Left kidney (tissue), 8 donors: ENCODE data around the gene TMEM176B. TPM values are rescaled to one million over a fixed set of nuclear protein-coding genes. Genes with fewer than 3 reads are reported as not detected.

Experiments
- DNase-seq: peaks from one replicate; pipeline ENCODE4 v3.0.0-alpha.2; 2013
- long read RNA-seq, 8 donors: transcript quantifications; one replicate each; lab custom pipeline, GENCODE V29; 2026
- polyA plus RNA-seq: library from polyadenylated mRNA; unstranded; fragments of 120-200 nt; gene quantifications from one replicate; pipeline ENCODE4 v1.2.1, GENCODE V29; 2013; ENCODE audit not compliant: insufficient read length

Gene TMEM176B
- polyA plus RNA-seq = 78.4 TPM
- long read RNA-seq, donor 1, transcript TMEM176B-201 (7 exons, 1,129 nt) = major isoform, 40 of 331 reads
- long read RNA-seq, donor 1, transcript TMEM176B-202 (6 exons, 1,206 nt) = minor isoform, 9 of 331 reads
- long read RNA-seq, donor 1, partial matches to known transcripts = 273 of 331 reads
- long read RNA-seq, donor 1, other reads (novel, unspliced or antisense) = 5 of 331 reads
- long read RNA-seq, donor 2, transcript TMEM176B-202 (6 exons, 1,206 nt) = minor isoform, 8 of 317 reads
- long read RNA-seq, donor 2, transcript TMEM176B-201 (7 exons, 1,129 nt) = major isoform, 40 of 317 reads
- long read RNA-seq, donor 2, partial matches to known transcripts = 251 of 317 reads
- long read RNA-seq, donor 2, other reads (novel, unspliced or antisense) = 16 of 317 reads
- long read RNA-seq, donor 3, transcript TMEM176B-201 (7 exons, 1,129 nt) = major isoform, 27 of 317 reads
- long read RNA-seq, donor 3, transcript TMEM176B-202 (6 exons, 1,206 nt) = minor isoform, 5 of 317 reads
- long read RNA-seq, donor 3, partial matches to known transcripts = 283 of 317 reads
- long read RNA-seq, donor 3, other reads (novel, unspliced or antisense) = 0 of 317 reads
- long read RNA-seq, donor 4, partial matches to known transcripts = 109 of 112 reads
- long read RNA-seq, donor 4, other reads (novel, unspliced or antisense) = 0 of 112 reads
- long read RNA-seq, donor 5, transcript TMEM176B-201 (7 exons, 1,129 nt) = major isoform, 60 of 380 reads
- long read RNA-seq, donor 5, transcript TMEM176B-202 (6 exons, 1,206 nt) = minor isoform, 8 of 380 reads
- long read RNA-seq, donor 5, partial matches to known transcripts = 298 of 380 reads
- long read RNA-seq, donor 5, other reads (novel, unspliced or antisense) = 11 of 380 reads
- long read RNA-seq, donor 6, transcript TMEM176B-201 (7 exons, 1,129 nt) = major isoform, 23 of 260 reads
- long read RNA-seq, donor 6, transcript TMEM176B-202 (6 exons, 1,206 nt) = minor isoform, 5 of 260 reads
- long read RNA-seq, donor 6, partial matches to known transcripts = 199 of 260 reads
- long read RNA-seq, donor 6, other reads (novel, unspliced or antisense) = 31 of 260 reads
- long read RNA-seq, donor 7, transcript TMEM176B-202 (6 exons, 1,206 nt) = minor isoform, 7 of 463 reads
- long read RNA-seq, donor 7, transcript TMEM176B-201 (7 exons, 1,129 nt) = major isoform, 62 of 463 reads
- long read RNA-seq, donor 7, partial matches to known transcripts = 375 of 463 reads
- long read RNA-seq, donor 7, other reads (novel, unspliced or antisense) = 19 of 463 reads
- long read RNA-seq, donor 8, transcript TMEM176B-201 (7 exons, 1,129 nt) = major isoform, 12 of 89 reads
- long read RNA-seq, donor 8, partial matches to known transcripts = 73 of 89 reads
- long read RNA-seq, donor 8, other reads (novel, unspliced or antisense) = 0 of 89 reads

DNA sequence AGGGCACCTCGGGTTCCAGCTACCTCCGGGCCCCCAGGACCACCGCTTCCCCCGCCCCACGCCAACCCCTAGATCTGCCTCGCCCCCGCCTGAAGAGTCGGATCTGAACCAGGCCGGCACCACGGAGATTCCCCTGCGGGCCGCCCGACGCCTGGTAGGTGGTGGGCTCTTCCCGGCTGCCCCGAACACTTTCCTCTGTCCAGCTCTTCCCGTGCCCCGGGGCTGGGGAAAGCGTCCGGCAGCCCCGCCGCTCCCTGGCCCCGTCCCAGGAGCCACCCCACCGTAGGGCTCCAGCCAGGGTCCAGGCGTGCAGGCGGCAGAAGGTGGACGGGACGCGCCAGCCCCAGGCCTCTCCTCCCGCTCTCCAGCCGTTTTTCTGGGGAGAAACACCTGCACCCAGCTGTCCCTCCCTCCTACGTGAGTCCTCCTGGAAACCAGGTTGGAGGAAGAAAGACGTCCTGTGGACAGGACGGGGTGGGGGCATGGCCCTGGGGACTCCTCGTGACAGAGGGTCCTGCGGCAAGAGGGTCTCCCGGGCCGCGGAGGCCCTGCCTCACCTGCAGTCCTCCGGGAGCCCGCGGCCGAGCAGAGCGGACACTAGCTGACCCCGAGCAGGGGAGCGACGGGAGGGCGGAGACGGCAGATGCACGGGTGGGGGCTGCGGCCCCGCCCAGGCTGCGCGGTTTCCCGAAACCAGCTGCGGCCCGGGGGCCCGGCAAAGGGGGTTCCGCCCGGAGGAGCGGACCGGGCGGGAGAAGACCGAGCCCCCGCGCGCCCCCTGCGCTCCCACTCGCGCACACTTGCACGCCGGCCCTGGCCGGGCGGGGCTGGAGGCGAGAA lies at the start of gene TMEM176B:
TMEM176B (minus strand) TSS at position 624 of the 840 bp plus-strand sequence. CDS start 3,795 bp downstream, outside the sequence.
- no peak for DNase-seq

- no peak for DNase-seq
These were observed 49.1 kb upstream of the TMEM176B start for GRCh38 chr7:150849204-150849775.

DNA sequence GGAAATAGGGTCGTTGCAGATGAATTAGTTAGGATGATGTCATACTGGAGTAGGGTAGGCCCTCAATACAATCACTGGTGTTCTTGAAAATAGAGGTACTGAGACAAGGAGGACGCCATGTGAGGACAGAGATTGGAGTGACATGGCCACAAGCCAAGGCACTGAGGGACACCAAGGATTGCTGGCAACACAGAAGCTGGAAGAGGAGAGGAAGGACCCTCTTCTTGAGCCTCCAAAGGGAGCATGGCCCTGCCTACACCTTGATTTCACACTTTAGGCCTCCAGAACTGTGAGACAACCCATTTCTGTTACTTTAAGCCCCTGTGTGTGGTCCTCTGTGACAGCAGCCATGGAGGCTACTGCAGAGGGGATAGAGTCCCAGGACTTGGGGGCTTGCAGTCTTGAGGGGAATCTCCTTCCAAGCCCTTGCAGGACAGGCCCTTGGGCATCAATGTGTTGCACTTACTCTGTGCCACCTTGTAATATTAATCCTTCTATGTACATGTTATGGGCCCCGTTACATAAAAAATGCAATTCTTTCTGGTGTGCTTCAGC lies 48.5 kb upstream of the TMEM176B start:
- DNase-seq = no peak

DNA sequence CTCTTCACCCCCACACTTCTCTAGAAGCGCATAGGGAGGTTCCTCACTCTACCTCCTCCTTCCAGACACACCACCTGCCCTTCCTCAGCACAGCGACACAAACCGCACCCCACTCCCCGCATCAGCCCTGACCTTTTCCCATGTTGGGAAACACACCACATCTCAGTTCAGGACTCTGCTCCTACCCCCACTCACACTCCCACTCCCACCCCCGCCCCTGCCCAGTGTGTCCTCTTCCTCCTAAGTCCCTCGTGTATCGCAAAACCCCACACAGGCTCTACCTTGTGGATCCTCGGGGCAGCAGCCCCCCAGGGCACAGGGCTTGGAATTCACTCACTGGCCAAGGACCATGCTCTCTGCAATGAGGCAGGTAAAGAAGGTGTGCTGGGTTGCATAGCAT lies 47.9 kb upstream of the TMEM176B start:
- no peak for DNase-seq

GRCh38 chr7:150847536-150847935 lies 47.4 kb upstream of the TMEM176B start:
- no peak for DNase-seq

GRCh38 chr7:150846291-150847115 lies 46.3 kb upstream of the TMEM176B start:
- DNase-seq = no peak

- DNase-seq = no peak
These were observed 45.3 kb upstream of the TMEM176B start for GRCh38 chr7:150845421-150845861.

DNA sequence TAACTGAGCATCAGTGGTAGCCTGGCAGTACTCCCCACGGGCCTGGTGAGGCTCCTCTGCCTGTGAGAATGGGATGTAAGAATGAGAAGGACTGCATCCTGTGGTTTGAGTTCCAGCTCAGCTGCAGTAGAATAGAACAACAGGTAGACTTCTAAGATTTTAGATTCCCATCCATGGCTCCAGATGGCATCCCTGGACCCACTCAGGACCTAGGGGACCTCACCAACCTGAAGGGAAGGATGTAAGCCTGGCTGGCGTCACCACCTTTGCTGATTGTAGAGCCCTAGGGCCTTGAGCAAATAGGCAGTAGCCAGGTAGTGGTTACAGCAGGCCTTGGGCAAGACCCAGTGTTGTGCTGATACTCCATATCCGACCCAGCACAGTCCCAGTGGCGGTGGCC lies 42.6 kb upstream of the TMEM176B start:
- DNase-seq = no peak

DNA sequence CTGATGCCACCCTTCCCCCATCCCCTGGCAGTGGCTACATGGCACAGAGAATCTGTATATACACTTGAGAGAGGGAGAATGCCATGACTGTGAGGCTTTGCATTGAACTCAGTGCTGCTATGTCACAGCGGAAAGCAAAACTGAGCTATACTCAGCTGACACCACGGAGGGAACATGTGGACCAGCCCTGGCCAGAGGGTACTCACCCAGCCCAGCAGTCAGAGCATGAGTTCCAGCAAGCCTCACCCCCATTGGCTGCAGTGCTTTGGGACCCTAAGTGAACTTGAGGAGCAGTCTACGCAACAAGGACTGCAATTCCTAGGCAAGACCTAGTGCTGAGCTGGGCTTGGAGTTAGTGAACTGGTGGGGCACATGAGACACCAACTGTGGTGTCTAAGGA lies 41.9 kb upstream of the TMEM176B start:
- DNase-seq = no peak

- DNase-seq = no peak
These were observed 38.9 kb upstream of the TMEM176B start for GRCh38 chr7:150838965-150839650.

DNA sequence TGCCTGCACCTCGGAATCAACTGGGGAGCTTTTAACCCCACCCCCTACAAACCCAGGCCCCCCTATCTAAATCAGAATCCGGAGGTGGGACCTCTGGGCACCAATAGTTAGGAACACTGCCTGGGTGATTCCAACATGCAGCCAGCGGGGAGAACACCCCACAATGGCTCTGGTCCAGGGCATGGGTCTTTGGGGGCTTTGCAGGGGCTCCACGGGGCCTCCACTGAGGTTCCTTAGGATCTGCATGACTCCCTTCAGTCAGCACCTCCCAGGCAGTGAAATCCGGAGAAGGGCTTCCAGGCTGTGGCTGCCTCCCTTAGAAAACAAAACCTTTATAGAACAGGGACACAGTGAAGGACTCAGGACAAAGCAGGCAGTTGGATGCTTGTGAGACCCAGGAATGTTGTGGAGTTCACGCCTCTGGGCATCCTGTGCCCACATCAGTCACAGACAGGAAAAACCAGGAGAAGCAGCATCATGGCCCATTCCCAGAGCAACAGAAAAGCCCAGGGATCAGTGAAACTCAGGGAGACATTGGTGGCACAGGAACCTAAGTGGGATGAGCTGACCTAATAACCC lies 35.6 kb upstream of the TMEM176B start:
- DNase-seq = no peak

DNA sequence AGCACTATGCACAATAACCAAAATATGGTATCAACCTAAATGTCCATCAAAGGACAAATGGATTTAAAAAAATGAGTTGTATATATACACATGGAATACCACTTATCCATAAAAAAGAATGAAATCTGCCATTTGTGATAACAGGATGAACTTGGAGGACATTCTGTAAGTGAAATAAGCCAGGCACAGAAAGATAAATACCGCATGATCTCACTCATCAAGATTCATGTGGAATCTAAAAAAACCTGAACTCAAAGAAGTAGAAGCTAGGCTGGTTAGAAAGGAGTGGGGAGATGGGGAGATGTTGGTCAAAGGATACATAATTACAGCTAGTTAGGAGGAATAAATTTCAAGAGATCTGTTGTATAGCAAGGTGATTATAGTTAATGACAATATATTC lies 34.9 kb upstream of the TMEM176B start:
- DNase-seq = no peak

DNA sequence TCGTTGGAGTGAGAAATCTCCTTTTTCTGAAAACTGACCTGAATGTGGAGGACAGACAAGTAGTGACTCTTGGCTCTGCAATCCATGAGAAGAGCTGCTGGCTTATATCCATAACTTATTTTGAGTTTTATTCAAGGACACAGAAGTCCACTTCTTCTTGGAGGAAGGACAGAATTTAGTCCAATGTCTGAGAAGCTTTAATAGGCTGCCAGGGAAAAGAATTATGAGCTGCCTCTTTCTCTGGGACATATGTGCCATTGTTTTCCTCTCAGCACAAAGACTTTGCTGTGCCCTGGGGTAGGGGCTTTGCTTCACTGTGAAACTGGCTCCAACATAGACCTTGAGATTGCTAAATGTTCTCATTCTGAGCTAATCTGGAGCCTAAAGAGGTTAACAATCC lies 31.7 kb upstream of the TMEM176B start:
- no peak for DNase-seq

GRCh38 chr7:150830937-150831336 lies 30.8 kb upstream of the TMEM176B start:
- DNase-seq = no peak

DNA sequence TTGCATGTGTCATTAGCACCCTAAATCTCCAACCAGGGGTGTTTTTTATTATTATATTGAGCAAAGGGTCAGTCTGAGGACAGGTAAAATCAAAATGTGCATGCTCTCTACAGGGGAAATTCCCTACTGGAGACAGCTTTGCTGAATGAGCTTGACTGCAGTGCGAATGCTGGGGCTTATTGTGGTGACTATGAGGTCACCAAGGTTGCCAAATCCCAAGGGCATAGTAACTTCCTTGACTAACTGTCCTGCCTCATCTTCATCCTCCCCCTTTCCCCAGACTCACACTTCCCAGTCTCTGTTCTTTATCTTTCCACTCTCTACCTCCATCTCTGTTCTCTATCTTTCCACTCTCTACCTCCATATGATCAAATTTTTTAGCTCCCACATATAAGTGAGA lies 29.3 kb upstream of the TMEM176B start:
- no peak for DNase-seq

DNA sequence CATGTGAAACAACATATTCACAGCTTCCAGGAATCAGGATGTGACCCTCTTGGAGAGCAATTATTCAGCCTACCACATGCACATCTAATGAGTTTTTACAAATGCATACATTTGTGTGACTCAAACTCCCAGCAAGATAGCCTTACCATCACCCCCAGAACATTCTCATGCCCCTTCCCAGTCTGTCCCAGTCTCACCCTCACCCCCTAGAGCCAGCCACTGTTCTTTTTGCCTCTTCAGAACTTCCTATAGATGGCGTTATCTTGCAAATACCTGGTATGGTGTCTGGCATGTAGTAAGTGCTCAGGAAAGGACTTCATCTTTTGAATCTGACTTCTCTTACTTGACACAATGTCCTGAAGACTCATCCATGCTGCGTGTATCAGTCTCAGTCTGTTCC lies 28.2 kb upstream of the TMEM176B start:
- DNase-seq = no peak

GRCh38 chr7:150826061-150826849 lies 26.1 kb upstream of the TMEM176B start:
- DNase-seq = no peak
